Frontal cortex (tissue), 4 donors: ENCODE data around the gene TACC2. TPM values are rescaled to one million over a fixed set of nuclear protein-coding genes. Genes with fewer than 3 reads are reported as not detected.

ENCODE experiments used
- DNase-seq, 2 donors: peaks; one replicate each; pipeline ENCODE4 v3.0.0; 2012; ENCODE audit warnings: low spot score in 2 of 2
- FAIRE-seq: peaks from 2 replicates; lab custom pipeline; 2012; peaks lifted over from hg19 to GRCh38; lab: Jason Lieb, UNC
- total RNA-seq: library from RNA; depleted of rRNA; stranded (reverse); fragments of >200 nt; gene quantifications from one replicate; pipeline ENCODE4 v1.2.3, GENCODE V29; 2014
- donor health status: control.
- donor health status: control.
- donor health status: control.

Gene TACC2
- total RNA-seq, 1 donor from 2014 or later, result 14.7 TPM

GRCh38 chr10:122176232-122177213, 187.6 kb downstream of the TACC2 start:
- FAIRE-seq (no peak), DNase-seq (no peak)

GRCh38 chr10:122178655-122179054, 189.7 kb downstream of the TACC2 start:
- DNase-seq (no peak), FAIRE-seq (no peak)

- DNase-seq, result no peak
- FAIRE-seq, result no peak
These were observed 192.2 kb downstream of the TACC2 start for GRCh38 chr10:122181041-122181732.

- DNase-seq (no peak), FAIRE-seq (no peak)
These were observed 192.9 kb downstream of the TACC2 start for GRCh38 chr10:122181876-122182275.

- DNase-seq (no peak), FAIRE-seq (no peak)
These were observed 193.3 kb downstream of the TACC2 start for GRCh38 chr10:122182308-122182707.

- FAIRE-seq, result no peak
- no peak for DNase-seq
These were observed 195.3 kb downstream of the TACC2 start for GRCh38 chr10:122184254-122184653.

- DNase-seq (no peak), FAIRE-seq (no peak)
These were observed 196.7 kb downstream of the TACC2 start for GRCh38 chr10:122185643-122186042.

- no peak for FAIRE-seq
- no peak for DNase-seq
These were observed 198.2 kb downstream of the TACC2 start for GRCh38 chr10:122186816-122187810.

GRCh38 chr10:122188706-122189105, 199.7 kb downstream of the TACC2 start:
- no peak for FAIRE-seq
- DNase-seq, result peak in 1 of 2 donors; percentile 40

- DNase-seq (no peak), FAIRE-seq (no peak)
These were observed 200.2 kb downstream of the TACC2 start for GRCh38 chr10:122189185-122189584.

GRCh38 chr10:122190176-122190943, 201.4 kb downstream of the TACC2 start:
- DNase-seq (no peak), FAIRE-seq (no peak)

GRCh38 chr10:122191936-122192541, 203.1 kb downstream of the TACC2 start:
- peak in 1 of 2 donors; percentile 29 for DNase-seq
- FAIRE-seq, result no peak

GRCh38 chr10:122194251-122194650, 205.3 kb downstream of the TACC2 start:
- DNase-seq (no peak), FAIRE-seq (no peak)

- DNase-seq (no peak), FAIRE-seq (no peak)
These were observed 207.3 kb downstream of the TACC2 start for GRCh38 chr10:122196218-122196617.

GRCh38 chr10:122197611-122198222, 208.8 kb downstream of the TACC2 start:
- FAIRE-seq, result no peak
- no peak for DNase-seq

GRCh38 chr10:122198631-122199030, 209.7 kb downstream of the TACC2 start:
- FAIRE-seq, result no peak

GRCh38 chr10:122199070-122199469, 210.1 kb downstream of the TACC2 start:
- DNase-seq, result no peak

More at GRCh38 chr10:122198631-122199030, 209.7 kb downstream of the TACC2 start:
- DNase-seq, result no peak

GRCh38 chr10:122199689-122200088, 210.7 kb downstream of the TACC2 start:
- no peak for FAIRE-seq
- DNase-seq, result no peak

More at GRCh38 chr10:122199070-122199469, 210.1 kb downstream of the TACC2 start:
- no peak for FAIRE-seq
